Thyroid gland (tissue), 4 donors: Measurements from ENCODE around the gene PLEKHH1.

Experiments
- CTCF ChIP-seq, 6 experiments: fragments of 200-600 bp in 3 of 6; fragments of 450-650 bp in 3 of 6; sonication (generic) in 3 of 6; IDR thresholded peaks; one replicate each; pipeline ENCODE4 v1.5.1; 2016 to 2019; ENCODE audit warnings: antibody characterized with exemption in 6 of 6, mild to moderate bottlenecking in 2 of 6, inconsistent platforms in 1 of 6, moderate library complexity in 1 of 6
- POLR2A ChIP-seq, 2 donors: fragments of 450-650 bp; IDR thresholded peaks; one replicate each; pipeline ENCODE4 v1.6.1; 2017; ENCODE audit warnings: antibody characterized with exemption in 2 of 2, mild to moderate bottlenecking in 2 of 2, moderate library complexity in 1 of 2

DNA sequence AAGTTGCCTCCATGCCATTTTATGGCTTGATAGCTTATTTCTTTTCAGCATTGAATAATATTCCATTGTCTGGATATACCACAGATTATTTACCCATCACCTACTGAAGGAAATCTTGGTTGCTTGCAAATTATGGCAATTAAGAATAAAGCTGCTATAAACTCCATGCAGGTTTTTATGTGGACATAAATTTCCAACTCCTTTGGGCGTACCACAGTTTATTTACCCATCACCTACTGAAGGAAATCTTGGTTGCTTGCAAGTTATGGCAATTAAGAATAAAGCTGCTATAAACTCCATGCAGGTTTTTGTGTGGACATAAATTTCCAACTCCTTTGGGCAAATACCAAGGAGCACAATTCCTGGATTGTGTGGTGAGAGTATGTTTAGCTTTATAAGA is 12.6 kb upstream of the PLEKHH1 start:
- TF ChIP-seq CTCF (IDR thresholded peaks at IDR 0.05) (no peak), POLR2A (IDR thresholded peaks at IDR 0.05) (no peak)
